Epithelial cell of proximal tubule (primary cell): ENCODE results near the gene GATA6. TPM values are rescaled to one million over a fixed set of nuclear protein-coding genes. Genes with fewer than 3 reads are reported as not detected.

Experiments used
- DNase-seq: peaks from one replicate; pipeline ENCODE4 v3.0.0-alpha.2; 2011; ENCODE audit warnings: low read depth
- H3K4me3 ChIP-seq: 2 replicates; pipeline ENCODE4 v1.5.1; 2011; ENCODE audit warnings: low read depth, mild to moderate bottlenecking, low read length
- CTCF ChIP-seq: conservative IDR thresholded peaks from 2 replicates; pipeline ENCODE4 v1.5.1; 2012; ENCODE audit warnings: low read depth, mild to moderate bottlenecking, low read length
- total RNA-seq: library from RNA; depleted of rRNA; stranded (reverse); fragments of >200 nt; gene quantifications from 2 replicates; pipeline ENCODE4 v1.2.3, GENCODE V29; 2015

GATA6 gene
- total RNA-seq, 1 donor from 2014 or later = 1.2 TPM

GRCh38 chr18:22204996-22205395 is 35.6 kb downstream of the GATA6 start:
- no peak for DNase-seq
- TF ChIP-seq CTCF = no peak
- no peak overlapping the region for H3K4me3 ChIP-seq

GRCh38 chr18:22207021-22207758 is 37.8 kb downstream of the GATA6 start:
- TF ChIP-seq CTCF = no peak
- no peak overlapping the region for H3K4me3 ChIP-seq
- DNase-seq = no peak

GRCh38 chr18:22210311-22210754 is 40.9 kb downstream of the GATA6 start:
- peak; percentile 98 for DNase-seq
- TF ChIP-seq CTCF = no peak
- no peak overlapping the region for H3K4me3 ChIP-seq

GRCh38 chr18:22211657-22212056 is 42.3 kb downstream of the GATA6 start:
- no peak overlapping the region for H3K4me3 ChIP-seq
- no peak for DNase-seq
- TF ChIP-seq CTCF = no peak

GRCh38 chr18:22213333-22213973 is 44.1 kb downstream of the GATA6 start:
- DNase-seq = peak; percentile 95
- TF ChIP-seq CTCF = no peak
- no peak overlapping the region for H3K4me3 ChIP-seq

- H3K4me3 ChIP-seq = no peak overlapping the region
- TF ChIP-seq CTCF = no peak
- DNase-seq = no peak
These were observed 45.5 kb downstream of the GATA6 start for GRCh38 chr18:22214731-22215528.
